H1 (cell line): ENCODE results near the gene RNU4-1. TPM values are rescaled to one million over a fixed set of nuclear protein-coding genes. Genes with fewer than 3 reads are reported as not detected.
"Not testable (repeated sequence)": the region's sequence is repeated elsewhere in the genome, so short reads cannot be mapped to it uniquely, and the experiment has no call there.

ENCODE experiments used
- CTCF ChIA-PET: fragments of 300-600 bp; sonication (Branson Sonifier 250); formaldehyde crosslinking; loops from one replicate; lab custom pipeline; 2021; ENCODE audit not compliant: partially characterized antibody; lab: Charles Lee
- POLR2A ChIA-PET: fragments of 300-600 bp; sonication (Branson Sonifier 250); formaldehyde crosslinking; loops from one replicate; lab custom pipeline; 2021; ENCODE audit warnings: inconsistent platforms; ENCODE audit not compliant: partially characterized antibody; lab: Charles Lee
- DNase-seq, 2 experiments: peaks; one replicate each; pipeline versions ENCODE4 v3.0.0 to v3.0.0-alpha.2; 2010 to 2022; ENCODE audit warnings: low spot score in 2 of 2, low read depth in 1 of 2, mixed read lengths in 1 of 2
- FAIRE-seq: peaks from 2 replicates; lab custom pipeline; 2011; peaks lifted over from hg19 to GRCh38; lab: Jason Lieb, UNC
- H2AFZ ChIP-seq: 2 replicates; pipeline ENCODE4 v1.8.1; 2012; ENCODE audit warnings: low read length, inconsistent platforms
- H2AK5ac ChIP-seq: 2 replicates; pipeline ENCODE4 v1.6.1; 2013; ENCODE audit warnings: low read depth, low read length
- H2BK120ac ChIP-seq: replicated peaks from 2 replicates; pipeline ENCODE3; 2013; ENCODE audit warnings: low read depth, low read length, inconsistent platforms
- H2BK12ac ChIP-seq: 2 replicates; pipeline ENCODE4 v1.6.1; 2013; ENCODE audit warnings: low read depth, low read length
- H2BK15ac ChIP-seq: 2 replicates; pipeline ENCODE4 v1.6.1; 2013; ENCODE audit warnings: low read length
- H2BK20ac ChIP-seq: 2 replicates; pipeline ENCODE4 v1.6.1; 2013; ENCODE audit warnings: low read length
- H2BK5ac ChIP-seq: 2 replicates; pipeline ENCODE4 v1.6.1; 2013; ENCODE audit warnings: low read depth, low read length
- H3K14ac ChIP-seq: 2 replicates; pipeline ENCODE4 v1.6.1; 2013; ENCODE audit warnings: inconsistent platforms; ENCODE audit not compliant: insufficient read length
- H3K18ac ChIP-seq: 2 replicates; pipeline ENCODE4 v1.6.1; 2013; ENCODE audit warnings: low read length; ENCODE audit errors: extremely low read depth
- H3K23ac ChIP-seq: 2 replicates; pipeline ENCODE4 v1.6.1; 2013; ENCODE audit warnings: inconsistent platforms; ENCODE audit not compliant: insufficient read length
- H3K23me2 ChIP-seq: 2 replicates; pipeline ENCODE4 v1.6.1; 2013; ENCODE audit warnings: low read depth, low read length
- H3K27ac ChIP-seq: 2 replicates; pipeline ENCODE4 v1.6.1; 2011; ENCODE audit warnings: low read depth, low read length, inconsistent platforms
- H3K27me3 ChIP-seq, 4 experiments: replicated peaks in 1 of 4; 1 replicate in 1 of 4; 2 replicates in 3 of 4; pipeline versions ENCODE4 v1.6.1 to v1.8.1; 2011 to 2013; ENCODE audit warnings: low read length in 3 of 4, mild to moderate bottlenecking in 3 of 4, inconsistent platforms in 2 of 4, mixed read lengths in 2 of 4, moderate library complexity in 1 of 4; ENCODE audit not compliant: control insufficient read depth in 3 of 4, insufficient read depth in 3 of 4; ENCODE audit errors: extremely low read depth in 1 of 4
- H3K36me3 ChIP-seq, 4 experiments: 2 replicates each; pipeline versions ENCODE4 v1.6.1 to v1.8.1; 2011 to 2013; ENCODE audit warnings: mild to moderate bottlenecking in 4 of 4, low read length in 3 of 4, moderate library complexity in 2 of 4, control low read depth in 1 of 4, inconsistent platforms in 1 of 4; ENCODE audit not compliant: insufficient read depth in 4 of 4, control insufficient read depth in 2 of 4
- H3K4ac ChIP-seq: replicated peaks from 2 replicates; pipeline ENCODE3; 2013; ENCODE audit warnings: low read length, low read depth, mixed read lengths, inconsistent platforms; ENCODE audit not compliant: insufficient read length
- H3K4me1 ChIP-seq, 4 experiments: replicated peaks in 1 of 4; 1 replicate in 1 of 4; 2 replicates in 3 of 4; pipeline versions ENCODE4 v1.6.1 to v1.8.1; 2011 to 2013; ENCODE audit warnings: low read length in 3 of 4, inconsistent platforms in 2 of 4, mixed read lengths in 1 of 4; ENCODE audit not compliant: insufficient read depth in 4 of 4, control insufficient read depth in 3 of 4
- H3K4me2 ChIP-seq, 2 experiments: 2 replicates each; pipeline versions ENCODE4 v1.6.1 to v1.8.1; 2011 to 2013; ENCODE audit warnings: low read depth in 2 of 2, low read length in 2 of 2, control low read depth in 1 of 2, inconsistent platforms in 1 of 2, mild to moderate bottlenecking in 1 of 2; ENCODE audit not compliant: insufficient read depth in 1 of 2
- H3K4me3 ChIP-seq, 4 experiments: fragments of 200-600, 300-600 bp in 1 of 4; sonication (generic), shearing (Covaris generic), sonication (Bioruptor Twin) in 1 of 4; 2 replicates each; pipeline versions ENCODE4 v1.5.1 to v1.8.1; 2011 to 2016; ENCODE audit warnings: low read length in 4 of 4, low read depth in 3 of 4, control low read depth in 2 of 4, inconsistent platforms in 2 of 4, mild to moderate bottlenecking in 2 of 4, mixed read lengths in 1 of 4, moderate library complexity in 1 of 4; ENCODE audit not compliant: insufficient read depth in 2 of 4; ENCODE audit errors: extremely low read depth in 1 of 4
- H3K56ac ChIP-seq: replicated peaks from 2 replicates; pipeline ENCODE3; 2013; ENCODE audit warnings: low read depth, mild to moderate bottlenecking, mixed read lengths, low read length, inconsistent platforms; ENCODE audit not compliant: insufficient read length
- H3K79me1 ChIP-seq: 2 replicates; pipeline ENCODE4 v1.6.1; 2013; ENCODE audit warnings: low read depth, low read length, control low read depth
- H3K79me2 ChIP-seq, 2 experiments: 2 replicates each; pipeline versions ENCODE4 v1.6.1 to v1.8.1; 2012 to 2013; ENCODE audit warnings: low read length in 2 of 2, mild to moderate bottlenecking in 2 of 2, inconsistent platforms in 1 of 2; ENCODE audit not compliant: insufficient read depth in 2 of 2, control insufficient read depth in 1 of 2
- H3K9ac ChIP-seq, 4 experiments: replicated peaks in 1 of 4; 1 replicate in 1 of 4; 2 replicates in 3 of 4; pipeline versions ENCODE4 v1.6.1 to v1.8.1; 2011 to 2013; ENCODE audit warnings: low read depth in 3 of 4, low read length in 3 of 4, control low read depth in 2 of 4, mild to moderate bottlenecking in 2 of 4, moderate library complexity in 2 of 4, inconsistent platforms in 1 of 4; ENCODE audit errors: extremely low read depth in 1 of 4
- H3K9me3 ChIP-seq, 2 experiments: 2 replicates each; pipeline versions ENCODE4 v1.6.1 to v1.8.1; 2012 to 2013; ENCODE audit warnings: mild to moderate bottlenecking in 2 of 2, moderate library complexity in 2 of 2, control low read depth in 1 of 2, inconsistent platforms in 1 of 2, low read depth in 1 of 2, low read length in 1 of 2, mixed read lengths in 1 of 2; ENCODE audit not compliant: insufficient read depth in 2 of 2
- H4K20me1 ChIP-seq, 2 experiments: replicated peaks in 1 of 2; 2 replicates each; pipeline versions ENCODE3 to v1.8.1; 2011 to 2013; ENCODE audit warnings: inconsistent platforms in 2 of 2, low read length in 2 of 2, mild to moderate bottlenecking in 1 of 2; ENCODE audit not compliant: insufficient read depth in 2 of 2, control insufficient read depth in 1 of 2
- H4K5ac ChIP-seq: 2 replicates; pipeline ENCODE4 v1.6.1; 2013; ENCODE audit warnings: low read length, low read depth, mixed read lengths, inconsistent platforms; ENCODE audit not compliant: insufficient read length
- H4K8ac ChIP-seq: 2 replicates; pipeline ENCODE4 v1.8.0; 2013; ENCODE audit warnings: mild to moderate bottlenecking, moderate library complexity, low read length, inconsistent platforms; ENCODE audit not compliant: insufficient read depth; ENCODE audit errors: extremely low read depth
- H4K91ac ChIP-seq: replicated peaks from 2 replicates; pipeline ENCODE3; 2013; ENCODE audit warnings: low read length, mixed read lengths, inconsistent platforms; ENCODE audit not compliant: insufficient read length
- WGBS, 2 experiments: shearing (Covaris generic) in 1 of 2; methylation state at CpG; one replicate each; pipeline versions ENCODE4 v1.1.6 to v1.1.7; 2013 to 2015; ENCODE audit warnings: low lambda C conversion rate in 2 of 2, mixed read lengths in 2 of 2, inconsistent platforms in 1 of 2, low coverage in 1 of 2, missing lambda C conversion rate in 1 of 2; ENCODE audit not compliant: insufficient replicate concordance in 2 of 2, insufficient coverage in 1 of 2, insufficient read length in 1 of 2; ENCODE audit errors: extremely low coverage in 1 of 2, missing lambda C conversion rate in 1 of 2; 5-methylcytosine and 5-hydroxymethylcytosine counted together
- polyA plus RNA-seq, 7 experiments: library from polyadenylated mRNA; depleted of rRNA in 3 of 7; stranded (reverse) in 5 of 7; unstranded in 2 of 7; fragments of >200 nt in 5 of 7; fragments of 200-250 nt in 2 of 7; gene quantifications; 1 replicate in 5 of 7; 2 replicates in 1 of 7; 4 replicates in 1 of 7; pipeline versions ENCODE4 v1.2.1 to v1.2.3, GENCODE V29; 2011 to 2013; ENCODE audit warnings: missing spikeins in 2 of 7, mixed read lengths in 2 of 7
- total RNA-seq: library from RNA; stranded (reverse); fragmentation: NEBNext Ultra II Directional; extraction: Animal tissue kit (Norgen Biotek cat#: 25700); gene quantifications from 2 replicates; pipeline ENCODE4 v1.2.1, GENCODE V29; 2021

RNU4-1 gene
- total and polyA plus RNA-seq, 2 of the 8 experiments (the other 6 are each of a cell fraction or from before 2014, with no cell fraction given) = under 0.01 to 1,424 TPM

DNA sequence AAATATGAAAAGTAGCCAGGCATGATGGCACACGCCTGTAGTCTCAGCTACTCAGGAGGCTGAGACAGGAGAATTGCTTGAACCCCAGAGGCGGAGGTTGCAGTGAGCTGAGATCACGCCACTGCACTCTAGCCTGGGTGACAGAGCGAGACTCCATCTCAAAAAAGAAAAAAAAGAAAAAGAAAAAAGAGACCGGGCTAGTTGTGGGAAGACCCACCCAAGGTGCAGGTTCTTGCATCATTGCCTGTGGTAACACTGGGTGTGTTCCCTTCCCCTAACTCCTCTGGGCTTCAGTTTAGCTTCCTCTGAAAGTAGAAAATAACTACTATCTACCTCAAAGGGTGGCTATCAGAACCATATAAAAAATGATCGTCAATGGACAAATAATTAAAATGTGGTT, 39.7 kb downstream of the RNU4-1 start:
- H3K23me2 ChIP-seq, H3K9ac ChIP-seq, H3K23ac ChIP-seq, H2AFZ ChIP-seq, H4K5ac ChIP-seq, H3K27me3 ChIP-seq, H3K4me3 ChIP-seq, H2BK20ac ChIP-seq, DNase-seq, H2AK5ac ChIP-seq, H4K8ac ChIP-seq, H3K18ac ChIP-seq, H2BK15ac ChIP-seq, H3K56ac ChIP-seq, H2BK120ac ChIP-seq, H2BK5ac ChIP-seq, H3K36me3 ChIP-seq, H3K4me2 ChIP-seq, H2BK12ac ChIP-seq, H3K9me3 ChIP-seq, H4K91ac ChIP-seq, FAIRE-seq, H3K4ac ChIP-seq, H3K14ac ChIP-seq, H3K27ac ChIP-seq: not testable (repeated sequence)
- H3K4me1 ChIP-seq = peaks cover 4 to 17% (median 10%) of the 10 kb centered on the region in 4 experiments
- POLR2A ChIA-PET = interaction anchor here (67.0 to 88.3 kb wide), 2 partner anchors 14 to 25 kb away, joined by 4270 read pairs; partner anchors contain the start of genes GCN1, PXN, RNU4-1 and RNU4-2
- H4K20me1 ChIP-seq = peaks cover 9 to 18% of the 10 kb centered on the region in 2 experiments
- H3K79me2 ChIP-seq = peaks cover 0 to 69% of the 10 kb centered on the region in 2 experiments; a peak in 3 of 4 replicates
- 100% methylated on average over 6 of the region's 6 CpGs; no CpG with 5 or more reads in 1 of the 2 experiments for WGBS, 2 experiments
- CTCF ChIA-PET = interaction anchor here (22.3 to 34.8 kb wide), 3 partner anchors 3 to 28 kb away, joined by 741 to 930 read pairs (median 741); partner anchors contain the start of gene PXN
- peaks cover 16% of the 10 kb centered on the region for H3K79me1 ChIP-seq
